Measurements from ENCODE around the gene GATA2. TPM values are rescaled to one million over a fixed set of nuclear protein-coding genes. Genes with fewer than 3 reads are reported as not detected.

Gene GATA2
- total and polyA plus RNA-seq, 3 experiments from 2014 or later: not detected

GRCh38 chr3:128491941-128492670 lies 895 bp downstream of the GATA2 start:
- peak in 1 of 5 donors; percentile 27 for DNase-seq
- Histone ChIP-seq H3K4me1 (ENCODE audit: insufficient read depth, low read length) (peaks cover 34% of the 10 kb centered on the region), H3K36me3 (ENCODE audit: insufficient read depth, low read length) (no peaks in the 10 kb centered on the region), H3K4me3 (ENCODE audit: low read length) (peak overlapping the region; percentile 19), H3K27ac (ENCODE audit: low read depth, low read length) (peak overlapping the region; percentile 76), H3K27me3 (ENCODE audit: insufficient read depth, low read length, poor library complexity, severe bottlenecking) (peaks cover 57% of the 10 kb centered on the region), H3K9me3 (ENCODE audit: low read length) (no peaks in the 10 kb centered on the region)
- Mint-ChIP-seq H3K4me3 (peak overlapping the region in 6 of 7 donors; percentile 25 to 78 (median 43)), H3K27me3 (peaks cover 62 to 66% of the 10 kb centered on the region in 2 donors), H3K4me1 (peaks cover 15 to 53% (median 26%) of the 10 kb centered on the region in 3 donors), H3K27ac (no peak overlapping the region), H3K36me3 (no peaks in the 10 kb centered on the region), H3K9me3 (no peaks in the 10 kb centered on the region)
- ChIA-PET CTCF (interaction anchor here (1.2 kb wide), 1 partner anchor 9 kb away, joined by 4 read pairs; no protein-coding TSS in a partner anchor), POLR2A (no interaction called here)

GRCh38 chr3:128491691-128491940 lies 1.4 kb downstream of the GATA2 start:
- POLR2A ChIA-PET: no interaction called here
- DNase-seq: no peak
- H3K27me3 ChIP-seq (ENCODE audit: insufficient read depth, low read length, poor library complexity, severe bottlenecking): peaks cover 59% of the 10 kb centered on the region
- no peaks in the 10 kb centered on the region for H3K36me3 ChIP-seq (ENCODE audit: insufficient read depth, low read length)
- Mint-ChIP-seq H3K9me3 (no peaks in the 10 kb centered on the region), H3K27me3 (peaks cover 60 to 63% of the 10 kb centered on the region in 2 donors), H3K4me1 (peaks cover 15 to 57% (median 28%) of the 10 kb centered on the region in 3 donors), H3K36me3 (no peaks in the 10 kb centered on the region), H3K4me3 (peak overlapping the region in 5 of 7 donors; percentile 22 to 78 (median 45)), H3K27ac (no peak overlapping the region)
- peak overlapping the region; percentile 76 for H3K27ac ChIP-seq (ENCODE audit: low read depth, low read length)
- CTCF ChIA-PET: interaction anchor here (1.2 kb wide), 1 partner anchor 9 kb away, joined by 4 read pairs; no protein-coding TSS in a partner anchor
- H3K9me3 ChIP-seq (ENCODE audit: low read length): no peaks in the 10 kb centered on the region
- H3K4me1 ChIP-seq (ENCODE audit: insufficient read depth, low read length): peaks cover 34% of the 10 kb centered on the region
- peak overlapping the region; percentile 19 for H3K4me3 ChIP-seq (ENCODE audit: low read length)

GRCh38 chr3:128490915-128491690 lies 1.9 kb downstream of the GATA2 start:
- no peak overlapping the region for H3K4me3 ChIP-seq (ENCODE audit: low read length)
- CTCF ChIA-PET: no interaction called here
- H3K4me1 ChIP-seq (ENCODE audit: insufficient read depth, low read length): peaks cover 34% of the 10 kb centered on the region
- H3K4me1 Mint-ChIP-seq: peaks cover 13 to 60% (median 31%) of the 10 kb centered on the region in 3 donors
- H3K27ac ChIP-seq (ENCODE audit: low read depth, low read length): peak overlapping the region; percentile 76
- H3K27me3 Mint-ChIP-seq: peaks cover 63 to 64% of the 10 kb centered on the region in 2 donors
- H3K9me3 ChIP-seq (ENCODE audit: low read length): no peaks in the 10 kb centered on the region
- H3K9me3 Mint-ChIP-seq: no peaks in the 10 kb centered on the region
- DNase-seq: peak in 1 of 5 donors; percentile 30
- H3K27ac Mint-ChIP-seq: no peak overlapping the region
- H3K36me3 ChIP-seq (ENCODE audit: insufficient read depth, low read length): no peaks in the 10 kb centered on the region
- H3K36me3 Mint-ChIP-seq: no peaks in the 10 kb centered on the region
- H3K27me3 ChIP-seq (ENCODE audit: insufficient read depth, low read length, poor library complexity, severe bottlenecking): peaks cover 64% of the 10 kb centered on the region
- POLR2A ChIA-PET: no interaction called here
- H3K4me3 Mint-ChIP-seq: peak overlapping the region in 4 of 7 donors; percentile 41 to 81 (median 64)

GRCh38 chr3:128490650-128490914 lies 2.4 kb downstream of the GATA2 start:
- H3K27ac ChIP-seq (ENCODE audit: low read depth, low read length): peak overlapping the region; percentile 76
- peak overlapping the region in 1 of 8 donors; percentile 65 for H3K27ac Mint-ChIP-seq
- no peak overlapping the region for H3K4me3 ChIP-seq (ENCODE audit: low read length)
- ChIA-PET CTCF (interaction anchor here (1.2 kb wide), 1 partner anchor 64 kb away, joined by 4 read pairs; no protein-coding TSS in a partner anchor), POLR2A (no interaction called here)
- H3K4me1 Mint-ChIP-seq: peaks cover 10 to 59% (median 28%) of the 10 kb centered on the region in 3 donors
- H3K27me3 Mint-ChIP-seq: peaks cover 62 to 63% of the 10 kb centered on the region in 2 donors
- no peak for DNase-seq
- no peaks in the 10 kb centered on the region for H3K36me3 ChIP-seq (ENCODE audit: insufficient read depth, low read length)
- H3K4me3 Mint-ChIP-seq: peak overlapping the region in 4 of 7 donors; percentile 59 to 81 (median 75)
- H3K9me3 Mint-ChIP-seq: no peaks in the 10 kb centered on the region
- H3K4me1 ChIP-seq (ENCODE audit: insufficient read depth, low read length): peaks cover 34% of the 10 kb centered on the region
- H3K27me3 ChIP-seq (ENCODE audit: insufficient read depth, low read length, poor library complexity, severe bottlenecking): peaks cover 65% of the 10 kb centered on the region
- no peaks in the 10 kb centered on the region for H3K9me3 ChIP-seq (ENCODE audit: low read length)
- no peaks in the 10 kb centered on the region for H3K36me3 Mint-ChIP-seq

- H3K27me3 ChIP-seq (ENCODE audit: insufficient read depth, low read length, poor library complexity, severe bottlenecking): peaks cover 70% of the 10 kb centered on the region
- H3K4me1 ChIP-seq (ENCODE audit: insufficient read depth, low read length): peaks cover 34% of the 10 kb centered on the region
- Mint-ChIP-seq H3K4me1 (peaks cover 10 to 59% (median 28%) of the 10 kb centered on the region in 3 donors), H3K27ac (no peak overlapping the region), H3K9me3 (no peaks in the 10 kb centered on the region), H3K27me3 (peaks cover 62 to 64% of the 10 kb centered on the region in 2 donors), H3K4me3 (peak overlapping the region; percentile 66 to 81 (median 78)), H3K36me3 (no peaks in the 10 kb centered on the region)
- peak in 2 of 5 donors; percentile 11 to 41 for DNase-seq
- peak overlapping the region; percentile 76 for H3K27ac ChIP-seq (ENCODE audit: low read depth, low read length)
- H3K36me3 ChIP-seq (ENCODE audit: insufficient read depth, low read length): no peaks in the 10 kb centered on the region
- CTCF ChIA-PET: interaction anchor here (0.8 to 1.2 kb wide), 2 partner anchors 63 to 395 kb away, joined by 3 to 4 read pairs; no protein-coding TSS in a partner anchor
- POLR2A ChIA-PET: no interaction called here
- no peaks in the 10 kb centered on the region for H3K9me3 ChIP-seq (ENCODE audit: low read length)
- H3K4me3 ChIP-seq (ENCODE audit: low read length): peak overlapping the region; percentile 37
Measured at GRCh38 chr3:128489927-128490649, 2.9 kb downstream of the GATA2 start.

- Histone ChIP-seq H3K9me3 (ENCODE audit: low read length) (no peaks in the 10 kb centered on the region), H3K36me3 (ENCODE audit: insufficient read depth, low read length) (no peaks in the 10 kb centered on the region), H3K4me3 (ENCODE audit: low read length) (peak overlapping the region; percentile 37), H3K27me3 (ENCODE audit: insufficient read depth, low read length, poor library complexity, severe bottlenecking) (peaks cover 70% of the 10 kb centered on the region), H3K27ac (ENCODE audit: low read depth, low read length) (peak overlapping the region; percentile 76), H3K4me1 (ENCODE audit: insufficient read depth, low read length) (peaks cover 34% of the 10 kb centered on the region)
- CTCF ChIA-PET: interaction anchor here (0.8 to 1.2 kb wide), 2 partner anchors 63 to 395 kb away, joined by 3 to 4 read pairs; no protein-coding TSS in a partner anchor
- POLR2A ChIA-PET: interaction anchor here (0.5 kb wide), 1 partner anchor 138 kb away, joined by 4 read pairs; no protein-coding TSS in a partner anchor
- Mint-ChIP-seq H3K9me3 (no peaks in the 10 kb centered on the region), H3K36me3 (no peaks in the 10 kb centered on the region), H3K27ac (no peak overlapping the region), H3K27me3 (peaks cover 62 to 65% of the 10 kb centered on the region in 2 donors), H3K4me3 (peak overlapping the region; percentile 66 to 81 (median 78)), H3K4me1 (peaks cover 10 to 59% (median 28%) of the 10 kb centered on the region in 3 donors)
- peak in 2 of 5 donors; percentile 17 to 40 for DNase-seq
Measured at GRCh38 chr3:128489674-128489926, 3.4 kb downstream of the GATA2 start.

GRCh38 chr3:128488991-128489673 lies 3.9 kb downstream of the GATA2 start:
- H3K4me3 Mint-ChIP-seq: peak overlapping the region; percentile 68 to 85 (median 75)
- Histone ChIP-seq H3K4me3 (ENCODE audit: low read length) (peak overlapping the region; percentile 37), H3K9me3 (ENCODE audit: low read length) (no peaks in the 10 kb centered on the region), H3K27me3 (ENCODE audit: insufficient read depth, low read length, poor library complexity, severe bottlenecking) (peaks cover 67% of the 10 kb centered on the region), H3K36me3 (ENCODE audit: insufficient read depth, low read length) (no peaks in the 10 kb centered on the region), H3K4me1 (ENCODE audit: insufficient read depth, low read length) (peaks cover 34% of the 10 kb centered on the region), H3K27ac (ENCODE audit: low read depth, low read length) (peak overlapping the region; percentile 76)
- ChIA-PET POLR2A (interaction anchor here (0.5 kb wide), 1 partner anchor 139 kb away, joined by 4 read pairs; no protein-coding TSS in a partner anchor), CTCF (interaction anchor here (0.8 to 1.2 kb wide), 2 partner anchors 62 to 394 kb away, joined by 3 to 4 read pairs; no protein-coding TSS in a partner anchor)
- no peaks in the 10 kb centered on the region for H3K36me3 Mint-ChIP-seq
- H3K27me3 Mint-ChIP-seq: peaks cover 62 to 65% of the 10 kb centered on the region in 2 donors
- peaks cover 10 to 59% (median 28%) of the 10 kb centered on the region in 3 donors for H3K4me1 Mint-ChIP-seq
- H3K9me3 Mint-ChIP-seq: no peaks in the 10 kb centered on the region
- DNase-seq: peak in 2 of 5 donors; percentile 16 to 50
- no peak overlapping the region for H3K27ac Mint-ChIP-seq

All from CD8-positive, alpha-beta memory T cell (primary cell).